ENCODE results near the gene MBTPS1.

MBTPS1 gene

DNA sequence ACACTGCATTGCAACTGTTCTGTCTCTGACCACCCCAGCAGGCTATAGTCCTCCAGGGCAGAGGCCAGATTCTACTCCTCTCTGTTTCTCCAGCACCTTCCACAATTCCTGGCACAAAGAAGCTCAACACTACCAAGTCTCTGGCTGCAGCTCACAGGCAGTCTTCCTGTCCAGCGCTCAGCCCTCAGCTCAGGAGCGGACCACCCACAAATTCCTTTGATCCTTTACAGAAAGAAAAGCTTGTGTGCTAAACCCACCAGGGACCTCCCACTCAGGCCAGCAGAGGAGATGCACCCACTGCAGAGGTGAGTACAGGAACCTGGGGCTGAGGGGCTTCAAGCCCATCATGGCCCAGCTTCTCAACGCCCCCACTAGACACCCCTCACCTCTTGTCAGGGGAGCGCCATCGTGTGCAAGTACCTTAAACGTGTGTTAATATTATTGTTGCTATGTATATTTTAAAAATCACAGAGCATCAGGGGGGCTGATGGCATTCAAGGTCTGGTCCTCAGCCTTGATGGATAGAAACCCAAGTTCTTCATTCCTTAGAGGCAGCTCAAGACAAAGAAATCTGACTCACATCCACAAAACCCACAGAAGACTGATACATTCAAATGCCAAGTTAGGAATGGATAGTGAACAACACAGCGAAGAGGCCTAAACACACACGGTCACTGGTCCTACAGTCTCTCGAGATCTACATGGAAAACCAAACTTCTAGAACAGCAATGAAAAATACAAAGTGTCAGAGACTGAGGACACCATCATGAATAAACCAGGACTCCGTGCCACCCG is 19.8 kb upstream of the MBTPS1 start:
- no peaks in the 10 kb centered on the region for H3K36me3 ChIP-seq (ENCODE audit: control insufficient read depth, insufficient read depth, low read length)
- DNase-seq (ENCODE audit: extremely low read depth, insufficient read length), result no peak
- TF ChIP-seq CTCF (IDR thresholded peaks at IDR 0.05; ENCODE audit: insufficient read depth, low read length, poor library complexity, severe bottlenecking), result no peak
- no peaks in the 10 kb centered on the region for H3K27me3 ChIP-seq (replicated peaks; ENCODE audit: control insufficient read depth, insufficient read depth, low read length)
- H3K4me3 ChIP-seq (replicated peaks; ENCODE audit: low read depth, low read length), result no peak overlapping the region

GRCh38 chr16:84132527-84133285 is 16.0 kb upstream of the MBTPS1 start:
- Histone ChIP-seq H3K36me3 (ENCODE audit: control insufficient read depth, insufficient read depth, low read length) (no peaks in the 10 kb centered on the region; the same call in 1 of the 2 replicates), H3K4me3 (replicated peaks; ENCODE audit: low read depth, low read length) (no peak overlapping the region), H3K27me3 (replicated peaks; ENCODE audit: control insufficient read depth, insufficient read depth, low read length) (no peaks in the 10 kb centered on the region)
- DNase-seq (ENCODE audit: extremely low read depth, insufficient read length), result no peak
- no peak for TF ChIP-seq CTCF (IDR thresholded peaks at IDR 0.05; ENCODE audit: insufficient read depth, low read length, poor library complexity, severe bottlenecking)

DNA sequence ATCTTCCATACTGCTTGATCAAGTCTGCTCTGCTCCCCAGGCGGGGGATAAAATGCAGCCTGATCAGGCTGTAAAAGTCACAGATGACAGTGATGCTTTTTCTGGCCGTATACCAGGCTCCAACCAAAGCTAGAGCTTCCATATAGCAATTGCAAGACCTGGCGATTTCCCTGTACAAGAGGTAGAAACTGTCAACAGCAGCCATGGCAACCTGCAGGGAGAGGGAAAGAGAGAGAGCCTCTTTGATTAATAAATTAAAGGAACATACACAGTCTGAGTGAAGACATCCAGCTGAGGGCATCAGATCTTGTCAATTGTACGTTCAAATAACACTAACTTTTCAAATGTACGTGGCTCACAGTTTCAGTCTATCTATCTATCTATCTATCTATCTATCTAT is 14.4 kb upstream of the MBTPS1 start:
- no peak for DNase-seq (ENCODE audit: extremely low read depth, insufficient read length)
- no peaks in the 10 kb centered on the region for H3K27me3 ChIP-seq (replicated peaks; ENCODE audit: control insufficient read depth, insufficient read depth, low read length)
- no peak overlapping the region for H3K4me3 ChIP-seq (replicated peaks; ENCODE audit: low read depth, low read length)
- no peaks in the 10 kb centered on the region; the same call in 1 of the 2 replicates for H3K36me3 ChIP-seq (ENCODE audit: control insufficient read depth, insufficient read depth, low read length)
- TF ChIP-seq CTCF (IDR thresholded peaks at IDR 0.05; ENCODE audit: insufficient read depth, low read length, poor library complexity, severe bottlenecking), result no peak

GRCh38 chr16:84124257-84125073 is 7.7 kb upstream of the MBTPS1 start:
- Histone ChIP-seq H3K4me3 (replicated peaks; ENCODE audit: low read depth, low read length) (no peak overlapping the region), H3K27me3 (replicated peaks; ENCODE audit: control insufficient read depth, insufficient read depth, low read length) (no peaks in the 10 kb centered on the region), H3K36me3 (ENCODE audit: control insufficient read depth, insufficient read depth, low read length) (no peaks in the 10 kb centered on the region; the same call in 1 of the 2 replicates)
- DNase-seq (ENCODE audit: extremely low read depth, insufficient read length), result no peak
- TF ChIP-seq CTCF (IDR thresholded peaks at IDR 0.05; ENCODE audit: insufficient read depth, low read length, poor library complexity, severe bottlenecking), result no peak

GRCh38 chr16:84121007-84121406 is 4.3 kb upstream of the MBTPS1 start:
- Histone ChIP-seq H3K36me3 (ENCODE audit: control insufficient read depth, insufficient read depth, low read length) (no peaks in the 10 kb centered on the region; the same call in 1 of the 2 replicates), H3K27me3 (replicated peaks; ENCODE audit: control insufficient read depth, insufficient read depth, low read length) (no peaks in the 10 kb centered on the region), H3K4me3 (replicated peaks; ENCODE audit: low read depth, low read length) (no peak overlapping the region)
- DNase-seq (ENCODE audit: extremely low read depth, insufficient read length), result no peak
- TF ChIP-seq CTCF (IDR thresholded peaks at IDR 0.05; ENCODE audit: insufficient read depth, low read length, poor library complexity, severe bottlenecking), result no peak
